GM20431 (cell line): ENCODE data around the gene SLC35F6.
"Not testable (repeated sequence)": the region's sequence is repeated elsewhere in the genome, so short reads cannot be mapped to it uniquely, and the experiment has no call there.

Source experiments
- in situ Hi-C: fragments of 300-500 bp; cut with MseI, MboI; formaldehyde crosslinking; loops from one replicate; pipeline ENCODE4 v1.15.0; 2020; ENCODE audit warnings: low sequenced_read_pairs; ENCODE audit not compliant: unreplicated experiment

SLC35F6 gene

GRCh38 chr2:26778098-26778497 is 14.0 kb downstream of the SLC35F6 start:
- in situ Hi-C loops, result no loop called here

- in situ Hi-C loops, result no loop called here
Observed at GRCh38 chr2:26778507-26778906, 14.4 kb downstream of the SLC35F6 start.

GRCh38 chr2:26780203-26780760 is 16.2 kb downstream of the SLC35F6 start:
- in situ Hi-C loops, result no loop called here

GRCh38 chr2:26782876-26783704 is 19.0 kb downstream of the SLC35F6 start:
- in situ Hi-C loops, result no loop called here

- in situ Hi-C loops, result no loop called here
Observed at GRCh38 chr2:26784570-26785234, 20.6 kb downstream of the SLC35F6 start.

GRCh38 chr2:26785431-26786206 is 21.5 kb downstream of the SLC35F6 start, which contains the start of gene CENPA:
Gene CENPA, plus strand, starts transcription at chr2:26786056. Its CDS starts 141 bp downstream, at chr2:26786197.
- in situ Hi-C loops, result no loop called here

- in situ Hi-C loops, result no loop called here
Observed at GRCh38 chr2:26786207-26787028, 22.3 kb downstream of the SLC35F6 start.

GRCh38 chr2:26792720-26793119 is 28.6 kb downstream of the SLC35F6 start:
- in situ Hi-C loops, result no loop called here

GRCh38 chr2:26793518-26793917 is 29.4 kb downstream of the SLC35F6 start:
- in situ Hi-C loops, result no loop called here

GRCh38 chr2:26795135-26795534 is 31.1 kb downstream of the SLC35F6 start:
- in situ Hi-C loops, result not testable (repeated sequence)

- in situ Hi-C loops, result no loop called here
Observed at GRCh38 chr2:26801328-26801727, 37.2 kb downstream of the SLC35F6 start.

GRCh38 chr2:26801796-26802195 is 37.7 kb downstream of the SLC35F6 start:
- in situ Hi-C loops, result no loop called here

GRCh38 chr2:26805241-26805676 is 41.2 kb downstream of the SLC35F6 start:
- in situ Hi-C loops, result no loop called here

- in situ Hi-C loops, result no loop called here
Observed at GRCh38 chr2:26807788-26808460, 43.8 kb downstream of the SLC35F6 start.

- in situ Hi-C loops, result no loop called here
Observed at GRCh38 chr2:26809211-26809610, 45.1 kb downstream of the SLC35F6 start.

GRCh38 chr2:26809876-26810577 is 45.9 kb downstream of the SLC35F6 start:
- in situ Hi-C loops, result no loop called here

GRCh38 chr2:26811261-26811660 is 47.2 kb downstream of the SLC35F6 start:
- in situ Hi-C loops, result no loop called here
